HG03064 (cell line): ENCODE measurements around the gene TAF3.

ENCODE experiments used
- ATAC-seq: cut with Tn5 transposase; IDR thresholded peaks from one replicate; pipeline ENCODE4 v1.9.1; 2021; ENCODE audit warnings: low read depth; ENCODE audit not compliant: unreplicated experiment

TAF3 gene

DNA sequence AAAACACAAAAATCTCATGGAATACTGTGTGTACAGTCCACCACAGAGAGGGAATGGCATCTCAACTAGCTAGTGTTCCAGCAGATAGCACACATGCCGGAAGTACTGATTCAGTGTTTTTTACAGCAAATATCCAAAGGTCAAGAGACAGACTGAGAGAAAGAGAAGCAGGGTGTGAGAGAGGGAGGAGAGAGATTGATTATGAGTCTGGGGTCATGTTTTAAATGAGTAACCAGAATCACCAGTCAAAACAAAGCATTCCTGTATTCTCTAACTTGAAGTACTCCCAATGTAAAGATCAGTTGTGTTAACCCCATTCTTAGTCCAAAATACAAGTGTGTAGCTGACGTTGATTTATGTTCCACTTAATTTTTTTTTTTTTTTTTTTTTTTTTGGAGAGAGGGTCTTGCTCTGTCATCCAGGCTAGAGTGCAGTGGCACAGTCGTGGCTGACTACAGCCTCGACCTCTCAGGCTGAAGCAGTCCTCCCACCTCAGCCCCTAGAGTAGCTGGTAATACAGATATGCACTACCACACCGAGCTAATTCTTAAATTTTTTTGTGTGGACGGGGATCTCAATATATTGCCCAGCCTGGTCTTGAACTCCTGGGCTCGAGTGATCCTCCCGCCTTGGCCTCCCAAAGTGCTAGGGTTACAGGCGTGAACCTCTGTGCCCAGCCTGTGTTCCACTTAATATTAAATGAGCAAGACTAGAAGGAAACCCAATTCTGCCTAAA lies 114.2 kb downstream of the TAF3 start:
- no peak for ATAC-seq

- ATAC-seq = no peak
Observed at GRCh38 chr10:7933262-7933661, 115.0 kb downstream of the TAF3 start.

- ATAC-seq = no peak
Observed at GRCh38 chr10:7933757-7934156, 115.5 kb downstream of the TAF3 start.

GRCh38 chr10:7937315-7937945 lies 119.1 kb downstream of the TAF3 start:
- ATAC-seq = no peak

DNA sequence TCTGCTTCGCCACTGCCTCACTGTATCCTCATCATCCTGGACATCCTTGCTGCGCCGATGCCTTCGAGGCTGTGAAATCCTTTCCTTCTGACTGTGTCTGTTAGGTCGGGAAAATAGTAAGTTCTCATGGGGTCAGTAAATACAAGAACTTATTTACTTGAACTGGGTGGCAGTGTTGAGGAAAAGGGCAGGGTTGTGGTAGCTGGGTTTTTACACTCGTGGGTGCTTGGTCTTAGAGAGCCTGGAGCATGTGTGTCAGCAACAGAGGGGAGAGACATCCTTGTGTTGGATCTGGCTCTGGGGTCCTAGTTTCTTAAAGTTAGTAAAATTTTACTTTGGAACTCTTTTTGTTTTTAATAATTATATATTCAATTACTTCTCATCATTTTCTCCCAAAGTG lies 123.3 kb downstream of the TAF3 start:
- no peak for ATAC-seq

GRCh38 chr10:7942316-7942715 lies 124.0 kb downstream of the TAF3 start:
- ATAC-seq = no peak

DNA sequence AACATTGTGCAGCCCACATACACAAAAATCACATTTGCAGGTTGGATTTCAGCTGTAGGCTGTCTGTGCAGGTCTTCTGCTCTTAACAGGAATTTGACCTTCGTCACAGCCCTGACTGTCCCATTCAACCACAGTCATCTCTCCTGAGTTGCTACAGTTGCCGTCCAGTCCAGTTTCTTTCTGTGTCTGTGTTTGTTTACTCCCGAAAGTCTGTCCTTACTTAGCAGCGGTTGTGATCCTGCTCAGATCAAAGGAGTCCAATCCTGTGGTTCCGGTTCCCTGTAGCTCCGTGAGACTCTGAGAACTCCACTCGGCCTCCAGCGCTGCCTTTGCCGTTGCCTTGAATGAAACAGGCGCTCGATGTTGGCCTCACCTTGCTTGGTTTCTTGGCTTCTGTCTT lies 124.6 kb downstream of the TAF3 start:
- ATAC-seq = no peak

GRCh38 chr10:7944215-7944480 lies 125.8 kb downstream of the TAF3 start:
- no peak for ATAC-seq

DNA sequence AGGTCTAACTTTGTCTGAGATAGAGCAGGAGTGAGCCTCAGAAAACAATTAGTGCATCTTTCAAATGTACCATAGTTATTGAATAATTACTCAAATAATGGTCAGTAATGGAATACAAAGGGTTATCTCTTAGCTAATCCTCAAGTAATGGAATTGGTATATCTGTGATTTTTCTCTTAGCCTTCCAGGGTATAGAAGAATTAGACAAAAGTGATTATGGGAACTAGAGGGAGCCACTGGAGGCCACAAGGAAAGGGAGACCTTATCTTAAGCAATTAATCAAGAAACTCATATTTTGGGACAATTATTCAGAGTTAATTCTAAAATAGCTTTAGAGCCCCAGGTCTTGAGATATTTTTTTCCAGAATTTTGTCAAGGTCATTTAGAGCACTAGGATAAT lies 126.2 kb downstream of the TAF3 start:
- ATAC-seq = no peak

DNA sequence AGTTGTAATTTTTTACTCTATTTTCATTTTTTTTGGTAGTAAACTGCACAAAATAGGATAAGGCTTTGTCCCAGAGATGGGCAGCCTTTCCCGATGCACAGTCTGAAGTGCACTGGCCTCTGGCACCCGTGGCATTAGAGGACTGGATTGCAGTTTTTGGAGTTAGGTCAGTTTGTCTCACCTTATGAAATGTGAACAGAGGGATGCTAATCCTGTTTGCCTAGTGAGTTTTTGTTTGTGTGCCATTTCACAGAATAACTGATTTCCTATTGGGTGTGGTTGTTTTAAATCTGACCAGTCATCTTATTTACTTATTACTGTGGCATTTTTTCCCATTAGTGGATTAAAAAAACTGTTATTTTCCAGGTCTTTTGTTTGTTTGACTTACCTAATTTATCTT lies 126.7 kb downstream of the TAF3 start:
- ATAC-seq = no peak

DNA sequence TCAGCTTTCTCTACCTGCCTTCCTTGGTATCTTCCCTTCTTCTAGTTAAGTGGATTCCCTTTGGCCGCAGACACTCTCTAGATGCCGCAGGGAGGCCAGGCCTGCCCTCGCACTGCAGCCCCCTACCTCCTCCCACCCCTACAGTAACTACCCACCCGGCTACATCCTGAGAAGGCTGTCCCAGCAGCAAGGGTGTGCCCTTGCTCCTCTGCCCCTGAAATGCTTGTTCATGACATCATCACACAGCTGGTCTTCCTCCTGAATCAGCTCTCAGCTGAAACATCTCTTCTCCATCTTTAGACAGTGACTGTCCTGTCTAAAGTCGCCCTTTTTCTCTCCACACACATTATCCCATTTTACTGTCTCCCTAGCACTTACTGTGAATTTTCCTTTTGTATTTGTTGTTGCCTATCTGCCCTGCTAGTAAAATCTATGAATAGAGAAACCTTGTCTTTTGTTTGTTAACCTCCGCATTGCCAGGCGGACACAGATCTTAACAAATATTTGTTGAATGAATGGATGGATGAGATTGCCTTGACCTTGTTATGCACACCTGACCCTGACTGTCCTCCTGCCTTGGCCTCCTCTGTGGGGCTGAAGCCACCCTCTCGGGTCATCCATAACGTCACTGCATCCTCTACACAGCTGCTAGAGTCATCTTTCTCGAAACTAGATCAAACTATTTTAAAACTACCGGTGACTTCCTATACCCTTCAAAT lies 127.3 kb downstream of the TAF3 start:
- ATAC-seq = no peak

- no peak for ATAC-seq
Observed at GRCh38 chr10:7948371-7949000, 130.2 kb downstream of the TAF3 start.

DNA sequence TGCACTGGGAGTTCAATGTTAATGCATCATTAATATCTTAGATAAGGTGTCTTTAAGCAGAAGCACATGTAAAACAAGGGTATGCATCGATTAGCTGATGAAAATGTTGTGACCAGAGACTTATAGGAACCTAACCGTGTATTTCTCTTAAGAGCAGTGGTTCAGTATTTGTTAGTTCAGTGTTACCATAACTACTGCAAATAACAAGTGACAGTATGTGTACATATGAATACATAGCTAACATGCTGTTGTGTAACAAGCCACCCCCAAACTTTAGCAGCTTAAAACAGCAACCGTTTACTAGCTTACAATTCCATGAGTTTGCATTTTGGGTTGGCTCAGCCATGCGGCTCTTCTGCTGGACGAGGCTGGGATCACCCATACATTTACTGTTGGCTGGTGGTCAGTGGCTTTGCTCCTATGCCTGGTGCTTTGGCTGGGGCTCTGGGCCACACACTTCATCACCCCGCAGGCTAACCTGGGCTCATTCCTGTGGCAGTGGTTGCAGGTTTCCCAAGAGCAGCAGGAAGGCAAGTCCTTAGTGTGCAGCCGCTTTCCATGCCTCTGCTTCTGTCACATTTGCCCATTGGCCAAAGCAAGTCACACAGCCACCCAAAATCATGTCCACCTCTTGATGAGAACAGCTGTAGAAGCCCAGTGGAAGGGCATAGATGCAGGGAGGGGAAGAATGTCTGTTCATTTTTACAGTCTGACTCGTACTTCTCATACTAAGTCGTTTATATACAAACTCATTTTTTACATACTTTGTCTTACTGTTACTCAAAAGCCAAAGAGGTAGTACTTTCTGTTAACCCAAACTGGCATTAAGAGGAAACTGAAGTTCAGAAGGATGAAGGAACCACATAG lies 132.9 kb downstream of the TAF3 start:
- ATAC-seq = no peak

- no peak for ATAC-seq
Observed at GRCh38 chr10:7952266-7952665, 134.0 kb downstream of the TAF3 start.

DNA sequence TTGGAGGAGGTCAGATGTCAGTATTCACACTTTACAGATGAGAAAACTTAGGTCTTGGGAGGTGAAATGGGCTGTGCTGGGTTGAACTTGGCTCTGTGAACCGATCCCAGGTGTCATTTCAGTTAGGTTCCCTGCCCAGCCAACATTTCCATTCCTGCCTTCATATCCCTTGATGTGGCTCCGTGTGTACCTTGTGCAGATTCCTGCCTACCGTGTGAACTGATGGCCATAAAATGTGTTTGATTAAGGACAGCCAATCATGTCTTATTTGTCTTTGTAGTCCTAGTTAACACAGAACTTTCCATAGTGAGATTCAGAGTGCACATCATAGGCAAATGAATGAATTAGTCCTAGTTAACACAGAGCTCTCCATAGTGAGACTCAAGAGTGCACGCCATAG lies 135.1 kb downstream of the TAF3 start:
- ATAC-seq = no peak

- ATAC-seq = no peak
Observed at GRCh38 chr10:7955446-7955845, 137.1 kb downstream of the TAF3 start.

- ATAC-seq = peak; percentile 90
Observed at GRCh38 chr10:7956508-7956907, 138.2 kb downstream of the TAF3 start.

GRCh38 chr10:7957591-7957990 lies 139.3 kb downstream of the TAF3 start:
- ATAC-seq = no peak

DNA sequence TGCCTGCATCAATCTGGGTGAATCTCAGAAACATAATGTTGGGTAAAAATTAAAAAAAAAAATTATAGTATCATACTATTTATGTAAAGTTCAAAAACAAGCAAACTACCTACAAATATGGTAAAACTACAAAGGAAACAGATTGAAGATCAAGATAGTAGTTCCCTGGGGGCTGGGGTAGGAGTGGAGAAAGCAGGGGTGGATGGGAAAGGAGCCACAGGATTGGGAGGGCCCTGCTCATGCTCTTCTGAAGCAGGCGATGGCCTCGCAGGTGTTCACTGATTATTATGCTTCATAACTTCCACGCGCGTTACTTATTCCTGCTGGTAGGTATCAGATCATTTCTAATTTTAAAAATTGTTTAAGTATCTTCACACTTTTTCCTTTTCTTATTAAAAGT lies 140.1 kb downstream of the TAF3 start:
- no peak for ATAC-seq

- no peak for ATAC-seq
Observed at GRCh38 chr10:7960108-7960507, 141.8 kb downstream of the TAF3 start.

- no peak for ATAC-seq
Observed at GRCh38 chr10:7962592-7962991, 144.3 kb downstream of the TAF3 start.
